ENCODE results near the gene CLIP2.

DNA sequence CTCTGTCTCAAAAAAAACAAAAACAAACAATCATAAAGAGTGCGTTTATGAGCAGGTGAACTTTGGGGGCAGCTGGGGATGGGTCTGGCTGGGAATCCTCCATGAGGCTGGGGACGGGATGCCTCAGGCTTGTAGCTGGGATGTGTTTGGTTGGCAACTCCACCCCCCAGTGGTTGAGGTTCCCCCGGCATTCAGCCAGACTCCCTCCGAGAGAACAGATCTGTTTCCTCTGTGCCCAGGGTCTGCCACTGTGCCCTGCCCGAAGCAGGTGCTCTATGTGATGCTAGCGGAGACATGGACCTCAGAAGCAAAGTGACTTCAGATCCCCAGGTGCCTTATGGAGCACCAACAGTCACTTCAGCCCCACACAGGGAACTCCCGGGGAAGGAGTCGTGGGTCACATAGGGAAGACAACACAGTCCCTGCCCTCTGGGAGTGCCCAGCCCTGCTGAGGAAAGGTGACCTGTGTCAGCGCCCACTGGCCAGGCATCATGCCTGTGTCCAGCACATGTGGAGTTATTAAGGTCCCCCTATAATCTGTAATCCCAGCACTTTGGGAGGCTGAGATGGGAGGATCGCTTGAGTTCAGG, 135.2 kb downstream of the CLIP2 start:
- TF ChIP-seq, protein P1, sequence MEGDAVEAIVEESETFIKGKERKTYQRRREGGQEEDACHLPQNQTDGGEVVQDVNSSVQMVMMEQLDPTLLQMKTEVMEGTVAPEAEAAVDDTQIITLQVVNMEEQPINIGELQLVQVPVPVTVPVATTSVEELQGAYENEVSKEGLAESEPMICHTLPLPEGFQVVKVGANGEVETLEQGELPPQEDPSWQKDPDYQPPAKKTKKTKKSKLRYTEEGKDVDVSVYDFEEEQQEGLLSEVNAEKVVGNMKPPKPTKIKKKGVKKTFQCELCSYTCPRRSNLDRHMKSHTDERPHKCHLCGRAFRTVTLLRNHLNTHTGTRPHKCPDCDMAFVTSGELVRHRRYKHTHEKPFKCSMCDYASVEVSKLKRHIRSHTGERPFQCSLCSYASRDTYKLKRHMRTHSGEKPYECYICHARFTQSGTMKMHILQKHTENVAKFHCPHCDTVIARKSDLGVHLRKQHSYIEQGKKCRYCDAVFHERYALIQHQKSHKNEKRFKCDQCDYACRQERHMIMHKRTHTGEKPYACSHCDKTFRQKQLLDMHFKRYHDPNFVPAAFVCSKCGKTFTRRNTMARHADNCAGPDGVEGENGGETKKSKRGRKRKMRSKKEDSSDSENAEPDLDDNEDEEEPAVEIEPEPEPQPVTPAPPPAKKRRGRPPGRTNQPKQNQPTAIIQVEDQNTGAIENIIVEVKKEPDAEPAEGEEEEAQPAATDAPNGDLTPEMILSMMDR (conservative IDR thresholded peaks at IDR 0.05; ENCODE audit: low read depth, low read length), result no peak
- no peak for TF ChIP-seq EZH2phosphoT487 (IDR thresholded peaks at IDR 0.05; ENCODE audit: borderline replicate concordance, low read length)

Measured in PC-3 (cell line).